ENCODE results near the gene IL1R2.

The IL1R2 gene

DNA sequence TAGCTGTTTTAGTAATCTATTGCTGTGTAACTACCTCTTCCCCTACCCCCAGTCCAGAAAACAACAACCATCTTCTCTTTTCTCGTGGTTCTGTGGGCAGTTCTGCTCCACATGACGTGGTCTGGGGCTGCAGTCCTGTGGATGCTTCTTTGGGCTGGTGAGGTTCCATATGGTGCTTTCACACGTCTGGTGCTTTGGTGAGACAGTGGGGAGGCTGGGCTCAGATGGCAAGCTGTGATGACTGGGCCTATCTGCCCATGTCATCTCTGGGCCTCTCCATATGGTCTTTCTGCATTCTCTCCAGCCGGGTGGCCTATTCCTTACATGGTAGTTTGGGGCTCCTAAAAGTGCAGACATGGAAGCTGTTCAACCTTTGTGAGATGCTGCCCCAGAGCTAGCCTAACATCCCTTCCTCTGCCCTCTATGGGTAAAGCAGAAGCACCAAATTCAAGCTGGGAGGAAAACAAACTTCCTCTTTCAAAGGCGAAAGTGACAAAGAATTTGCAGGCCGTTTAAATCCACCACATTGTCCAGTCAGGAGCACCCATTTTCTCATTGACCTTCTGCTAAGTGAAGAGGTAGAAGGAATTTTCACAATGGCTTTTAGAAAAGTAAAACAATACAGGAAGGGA is 82.5 kb downstream of the IL1R2 start (continued):
- TF ChIP-seq ZNF610 (tag by site-specific recombination; IDR thresholded peaks at IDR 0.05; ENCODE audit: borderline replicate concordance) (no peak), ZNF37A (tag by site-specific recombination; IDR thresholded peaks at IDR 0.05) (no peak), ZBTB8A (tag by site-specific recombination; IDR thresholded peaks at IDR 0.05) (no peak), ZNF785 (tag by site-specific recombination; IDR thresholded peaks at IDR 0.05) (no peak), ZNF501 (tag by site-specific recombination; IDR thresholded peaks at IDR 0.05) (no peak)
- TF ChIP-seq, protein P1, sequence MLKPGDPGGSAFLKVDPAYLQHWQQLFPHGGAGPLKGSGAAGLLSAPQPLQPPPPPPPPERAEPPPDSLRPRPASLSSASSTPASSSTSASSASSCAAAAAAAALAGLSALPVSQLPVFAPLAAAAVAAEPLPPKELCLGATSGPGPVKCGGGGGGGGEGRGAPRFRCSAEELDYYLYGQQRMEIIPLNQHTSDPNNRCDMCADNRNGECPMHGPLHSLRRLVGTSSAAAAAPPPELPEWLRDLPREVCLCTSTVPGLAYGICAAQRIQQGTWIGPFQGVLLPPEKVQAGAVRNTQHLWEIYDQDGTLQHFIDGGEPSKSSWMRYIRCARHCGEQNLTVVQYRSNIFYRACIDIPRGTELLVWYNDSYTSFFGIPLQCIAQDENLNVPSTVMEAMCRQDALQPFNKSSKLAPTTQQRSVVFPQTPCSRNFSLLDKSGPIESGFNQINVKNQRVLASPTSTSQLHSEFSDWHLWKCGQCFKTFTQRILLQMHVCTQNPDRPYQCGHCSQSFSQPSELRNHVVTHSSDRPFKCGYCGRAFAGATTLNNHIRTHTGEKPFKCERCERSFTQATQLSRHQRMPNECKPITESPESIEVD (tag by site-specific recombination; IDR thresholded peaks at IDR 0.05), result no peak
- TF ChIP-seq, protein P2, sequence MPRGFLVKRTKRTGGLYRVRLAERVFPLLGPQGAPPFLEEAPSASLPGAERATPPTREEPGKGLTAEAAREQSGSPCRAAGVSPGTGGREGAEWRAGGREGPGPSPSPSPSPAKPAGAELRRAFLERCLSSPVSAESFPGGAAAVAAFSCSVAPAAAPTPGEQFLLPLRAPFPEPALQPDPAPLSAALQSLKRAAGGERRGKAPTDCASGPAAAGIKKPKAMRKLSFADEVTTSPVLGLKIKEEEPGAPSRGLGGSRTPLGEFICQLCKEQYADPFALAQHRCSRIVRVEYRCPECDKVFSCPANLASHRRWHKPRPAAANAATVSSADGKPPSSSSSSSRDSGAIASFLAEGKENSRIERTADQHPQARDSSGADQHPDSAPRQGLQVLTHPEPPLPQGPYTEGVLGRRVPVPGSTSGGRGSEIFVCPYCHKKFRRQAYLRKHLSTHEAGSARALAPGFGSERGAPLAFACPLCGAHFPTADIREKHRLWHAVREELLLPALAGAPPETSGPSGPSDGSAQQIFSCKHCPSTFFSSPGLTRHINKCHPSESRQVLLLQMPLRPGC (tag by site-specific recombination; IDR thresholded peaks at IDR 0.05), result no peak
- TF ChIP-seq, protein P3, sequence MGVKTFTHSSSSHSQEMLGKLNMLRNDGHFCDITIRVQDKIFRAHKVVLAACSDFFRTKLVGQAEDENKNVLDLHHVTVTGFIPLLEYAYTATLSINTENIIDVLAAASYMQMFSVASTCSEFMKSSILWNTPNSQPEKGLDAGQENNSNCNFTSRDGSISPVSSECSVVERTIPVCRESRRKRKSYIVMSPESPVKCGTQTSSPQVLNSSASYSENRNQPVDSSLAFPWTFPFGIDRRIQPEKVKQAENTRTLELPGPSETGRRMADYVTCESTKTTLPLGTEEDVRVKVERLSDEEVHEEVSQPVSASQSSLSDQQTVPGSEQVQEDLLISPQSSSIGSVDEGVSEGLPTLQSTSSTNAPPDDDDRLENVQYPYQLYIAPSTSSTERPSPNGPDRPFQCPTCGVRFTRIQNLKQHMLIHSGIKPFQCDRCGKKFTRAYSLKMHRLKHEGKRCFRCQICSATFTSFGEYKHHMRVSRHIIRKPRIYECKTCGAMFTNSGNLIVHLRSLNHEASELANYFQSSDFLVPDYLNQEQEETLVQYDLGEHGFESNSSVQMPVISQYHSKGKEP (tag by site-specific recombination; IDR thresholded peaks at IDR 0.05), result no peak

DNA sequence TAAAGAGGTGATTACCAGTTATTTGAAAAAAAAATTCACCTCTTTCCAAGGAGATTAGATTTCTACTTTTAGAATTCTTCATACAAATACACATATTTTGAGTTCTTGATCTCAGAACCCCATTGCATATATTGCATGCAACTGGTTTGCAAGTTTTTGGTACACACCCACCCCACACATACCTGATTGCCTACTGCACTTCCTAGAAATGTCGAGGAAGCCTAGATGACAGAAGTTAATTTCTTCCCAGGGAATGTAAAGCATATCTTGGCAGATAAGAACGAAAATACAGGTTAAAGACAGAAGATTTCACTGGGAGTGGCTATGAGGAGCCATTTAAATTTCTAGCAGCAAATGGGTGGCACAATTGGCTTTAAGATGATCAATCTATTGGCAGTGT is 83.7 kb downstream of the IL1R2 start:
- no peak overlapping the region for H3K27ac ChIP-seq (ENCODE audit: extremely low read depth, low read depth, low read length)
- TF ChIP-seq ZNF266 (tag by site-specific recombination; IDR thresholded peaks at IDR 0.05; ENCODE audit: low read depth) (no peak), ZNF510 (tag by site-specific recombination; IDR thresholded peaks at IDR 0.05; ENCODE audit: insufficient replicate concordance) (no peak), SP3 (tag by site-specific recombination; IDR thresholded peaks at IDR 0.05) (no peak), ZNF768 (tag by site-specific recombination; IDR thresholded peaks at IDR 0.05) (no peak), SCRT1 (tag by site-specific recombination; IDR thresholded peaks at IDR 0.05; ENCODE audit: borderline replicate concordance) (no peak), ZNF354C (tag by site-specific recombination; IDR thresholded peaks at IDR 0.05; ENCODE audit: borderline replicate concordance, low read depth) (no peak), SETDB1 (IDR thresholded peaks at IDR 0.05; ENCODE audit: insufficient read length, low read length) (no peak), HOXC10 (CRISPR knock-in tag; IDR thresholded peaks at IDR 0.05) (no peak)
- TF ChIP-seq, protein P4, sequence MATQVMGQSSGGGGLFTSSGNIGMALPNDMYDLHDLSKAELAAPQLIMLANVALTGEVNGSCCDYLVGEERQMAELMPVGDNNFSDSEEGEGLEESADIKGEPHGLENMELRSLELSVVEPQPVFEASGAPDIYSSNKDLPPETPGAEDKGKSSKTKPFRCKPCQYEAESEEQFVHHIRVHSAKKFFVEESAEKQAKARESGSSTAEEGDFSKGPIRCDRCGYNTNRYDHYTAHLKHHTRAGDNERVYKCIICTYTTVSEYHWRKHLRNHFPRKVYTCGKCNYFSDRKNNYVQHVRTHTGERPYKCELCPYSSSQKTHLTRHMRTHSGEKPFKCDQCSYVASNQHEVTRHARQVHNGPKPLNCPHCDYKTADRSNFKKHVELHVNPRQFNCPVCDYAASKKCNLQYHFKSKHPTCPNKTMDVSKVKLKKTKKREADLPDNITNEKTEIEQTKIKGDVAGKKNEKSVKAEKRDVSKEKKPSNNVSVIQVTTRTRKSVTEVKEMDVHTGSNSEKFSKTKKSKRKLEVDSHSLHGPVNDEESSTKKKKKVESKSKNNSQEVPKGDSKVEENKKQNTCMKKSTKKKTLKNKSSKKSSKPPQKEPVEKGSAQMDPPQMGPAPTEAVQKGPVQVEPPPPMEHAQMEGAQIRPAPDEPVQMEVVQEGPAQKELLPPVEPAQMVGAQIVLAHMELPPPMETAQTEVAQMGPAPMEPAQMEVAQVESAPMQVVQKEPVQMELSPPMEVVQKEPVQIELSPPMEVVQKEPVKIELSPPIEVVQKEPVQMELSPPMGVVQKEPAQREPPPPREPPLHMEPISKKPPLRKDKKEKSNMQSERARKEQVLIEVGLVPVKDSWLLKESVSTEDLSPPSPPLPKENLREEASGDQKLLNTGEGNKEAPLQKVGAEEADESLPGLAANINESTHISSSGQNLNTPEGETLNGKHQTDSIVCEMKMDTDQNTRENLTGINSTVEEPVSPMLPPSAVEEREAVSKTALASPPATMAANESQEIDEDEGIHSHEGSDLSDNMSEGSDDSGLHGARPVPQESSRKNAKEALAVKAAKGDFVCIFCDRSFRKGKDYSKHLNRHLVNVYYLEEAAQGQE (tag by site-specific recombination; IDR thresholded peaks at IDR 0.05), result no peak
- TF ChIP-seq, protein P5, sequence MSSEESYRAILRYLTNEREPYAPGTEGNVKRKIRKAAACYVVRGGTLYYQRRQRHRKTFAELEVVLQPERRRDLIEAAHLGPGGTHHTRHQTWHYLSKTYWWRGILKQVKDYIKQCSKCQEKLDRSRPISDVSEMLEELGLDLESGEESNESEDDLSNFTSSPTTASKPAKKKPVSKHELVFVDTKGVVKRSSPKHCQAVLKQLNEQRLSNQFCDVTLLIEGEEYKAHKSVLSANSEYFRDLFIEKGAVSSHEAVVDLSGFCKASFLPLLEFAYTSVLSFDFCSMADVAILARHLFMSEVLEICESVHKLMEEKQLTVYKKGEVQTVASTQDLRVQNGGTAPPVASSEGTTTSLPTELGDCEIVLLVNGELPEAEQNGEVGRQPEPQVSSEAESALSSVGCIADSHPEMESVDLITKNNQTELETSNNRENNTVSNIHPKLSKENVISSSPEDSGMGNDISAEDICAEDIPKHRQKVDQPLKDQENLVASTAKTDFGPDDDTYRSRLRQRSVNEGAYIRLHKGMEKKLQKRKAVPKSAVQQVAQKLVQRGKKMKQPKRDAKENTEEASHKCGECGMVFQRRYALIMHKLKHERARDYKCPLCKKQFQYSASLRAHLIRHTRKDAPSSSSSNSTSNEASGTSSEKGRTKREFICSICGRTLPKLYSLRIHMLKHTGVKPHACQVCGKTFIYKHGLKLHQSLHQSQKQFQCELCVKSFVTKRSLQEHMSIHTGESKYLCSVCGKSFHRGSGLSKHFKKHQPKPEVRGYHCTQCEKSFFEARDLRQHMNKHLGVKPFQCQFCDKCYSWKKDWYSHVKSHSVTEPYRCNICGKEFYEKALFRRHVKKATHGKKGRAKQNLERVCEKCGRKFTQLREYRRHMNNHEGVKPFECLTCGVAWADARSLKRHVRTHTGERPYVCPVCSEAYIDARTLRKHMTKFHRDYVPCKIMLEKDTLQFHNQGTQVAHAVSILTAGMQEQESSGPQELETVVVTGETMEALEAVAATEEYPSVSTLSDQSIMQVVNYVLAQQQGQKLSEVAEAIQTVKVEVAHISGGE (tag by site-specific recombination; conservative IDR thresholded peaks at IDR 0.05; ENCODE audit: low read depth), result no peak
- TF ChIP-seq, protein P6, sequence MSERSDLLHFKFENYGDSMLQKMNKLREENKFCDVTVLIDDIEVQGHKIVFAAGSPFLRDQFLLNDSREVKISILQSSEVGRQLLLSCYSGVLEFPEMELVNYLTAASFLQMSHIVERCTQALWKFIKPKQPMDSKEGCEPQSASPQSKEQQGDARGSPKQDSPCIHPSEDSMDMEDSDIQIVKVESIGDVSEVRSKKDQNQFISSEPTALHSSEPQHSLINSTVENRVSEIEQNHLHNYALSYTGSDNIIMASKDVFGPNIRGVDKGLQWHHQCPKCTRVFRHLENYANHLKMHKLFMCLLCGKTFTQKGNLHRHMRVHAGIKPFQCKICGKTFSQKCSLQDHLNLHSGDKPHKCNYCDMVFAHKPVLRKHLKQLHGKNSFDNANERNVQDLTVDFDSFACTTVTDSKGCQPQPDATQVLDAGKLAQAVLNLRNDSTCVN (tag by site-specific recombination; optimal IDR thresholded peaks at IDR 0.05), result no peak
- TF ChIP-seq, protein P7, sequence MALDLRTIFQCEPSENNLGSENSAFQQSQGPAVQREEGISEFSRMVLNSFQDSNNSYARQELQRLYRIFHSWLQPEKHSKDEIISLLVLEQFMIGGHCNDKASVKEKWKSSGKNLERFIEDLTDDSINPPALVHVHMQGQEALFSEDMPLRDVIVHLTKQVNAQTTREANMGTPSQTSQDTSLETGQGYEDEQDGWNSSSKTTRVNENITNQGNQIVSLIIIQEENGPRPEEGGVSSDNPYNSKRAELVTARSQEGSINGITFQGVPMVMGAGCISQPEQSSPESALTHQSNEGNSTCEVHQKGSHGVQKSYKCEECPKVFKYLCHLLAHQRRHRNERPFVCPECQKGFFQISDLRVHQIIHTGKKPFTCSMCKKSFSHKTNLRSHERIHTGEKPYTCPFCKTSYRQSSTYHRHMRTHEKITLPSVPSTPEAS (tag by site-specific recombination; IDR thresholded peaks at IDR 0.05), result no peak
- CTCF ChIA-PET, result interaction anchor here (0.7 kb wide), 1 partner anchor 67 kb away, joined by 3 read pairs; no protein-coding TSS in a partner anchor
- POLR2A ChIA-PET, result no interaction called here
- H3K9me3 ChIP-seq (ENCODE audit: control insufficient read depth, insufficient read depth, low read depth, low read length), result no peaks in the 10 kb centered on the region
- no peaks in the 10 kb centered on the region for H3K4me1 ChIP-seq (ENCODE audit: control insufficient read depth, insufficient read depth, low read length)
- H3K4me3 ChIP-seq (ENCODE audit: low read depth, low read length), result no peak overlapping the region
- no peaks in the 10 kb centered on the region for H3K36me3 ChIP-seq (ENCODE audit: control insufficient read depth in 2 of 2, insufficient read depth in 1 of 2, low read length in 2 of 2)

All from HEK293 (cell line).